HG03045 (cell line): ENCODE data around the gene CNTNAP2.

Experiments
- ATAC-seq: cut with Tn5 transposase; IDR thresholded peaks from one replicate; pipeline ENCODE4 v1.9.1; 2021; ENCODE audit warnings: mild to moderate bottlenecking, moderate library complexity; ENCODE audit not compliant: unreplicated experiment

The CNTNAP2 gene

GRCh38 chr7:148337995-148338747, 2221.6 kb downstream of the CNTNAP2 start:
- no peak for ATAC-seq

GRCh38 chr7:148340438-148341280, 2224.1 kb downstream of the CNTNAP2 start:
- no peak for ATAC-seq

- no peak for ATAC-seq
These were observed 2227.8 kb downstream of the CNTNAP2 start for GRCh38 chr7:148344406-148344805.

- ATAC-seq: no peak
These were observed 2231.4 kb downstream of the CNTNAP2 start for GRCh38 chr7:148347981-148348380.

GRCh38 chr7:148348466-148348865, 2231.9 kb downstream of the CNTNAP2 start:
- ATAC-seq: no peak

GRCh38 chr7:148356303-148356702, 2239.7 kb downstream of the CNTNAP2 start:
- ATAC-seq: no peak

- ATAC-seq: no peak
These were observed 2245.9 kb downstream of the CNTNAP2 start for GRCh38 chr7:148362541-148362940.

GRCh38 chr7:148367731-148368475, 2251.3 kb downstream of the CNTNAP2 start:
- no peak for ATAC-seq

- ATAC-seq: no peak
These were observed 2252.0 kb downstream of the CNTNAP2 start for GRCh38 chr7:148368562-148368961.

GRCh38 chr7:148371280-148371937, 2254.8 kb downstream of the CNTNAP2 start:
- no peak for ATAC-seq

GRCh38 chr7:148374396-148375259, 2258.0 kb downstream of the CNTNAP2 start:
- ATAC-seq: no peak

GRCh38 chr7:148379677-148380076, 2263.1 kb downstream of the CNTNAP2 start:
- ATAC-seq: no peak

- no peak for ATAC-seq
These were observed 2264.2 kb downstream of the CNTNAP2 start for GRCh38 chr7:148380596-148381419.

- no peak for ATAC-seq
These were observed 2266.0 kb downstream of the CNTNAP2 start for GRCh38 chr7:148382596-148382995.

- ATAC-seq: no peak
These were observed 2267.1 kb downstream of the CNTNAP2 start for GRCh38 chr7:148383651-148384050.

- no peak for ATAC-seq
These were observed 2268.5 kb downstream of the CNTNAP2 start for GRCh38 chr7:148385009-148385682.

GRCh38 chr7:148390381-148390780, 2273.8 kb downstream of the CNTNAP2 start:
- ATAC-seq: no peak

GRCh38 chr7:148391591-148391990, 2275.0 kb downstream of the CNTNAP2 start:
- no peak for ATAC-seq
